Kidney epithelial cell (primary cell): Measurements from ENCODE around the gene COL5A2. TPM values are rescaled to one million over a fixed set of nuclear protein-coding genes. Genes with fewer than 3 reads are reported as not detected.

Source experiments
- DNase-seq: peaks from one replicate; pipeline ENCODE4 v3.0.0-alpha.2; 2010; ENCODE audit warnings: low read depth
- H3K27me3 ChIP-seq: 2 replicates; pipeline ENCODE4 v1.6.0; 2011; ENCODE audit warnings: low read length; ENCODE audit not compliant: control insufficient read depth, insufficient read depth
- H3K36me3 ChIP-seq: 2 replicates; pipeline ENCODE4 v1.5.1; 2011; ENCODE audit warnings: low read length; ENCODE audit not compliant: control insufficient read depth, insufficient read depth
- H3K4me3 ChIP-seq: 2 replicates; pipeline ENCODE4 v1.5.1; 2011; ENCODE audit warnings: low read depth, mild to moderate bottlenecking, control low read depth, low read length
- CTCF ChIP-seq: IDR thresholded peaks from 2 replicates; pipeline ENCODE4 v1.5.1; 2011; ENCODE audit warnings: mild to moderate bottlenecking, moderate library complexity, low read length, control low read depth, inconsistent platforms; ENCODE audit not compliant: insufficient read depth, poor library complexity, severe bottlenecking
- total RNA-seq: library from RNA; depleted of rRNA; stranded (reverse); fragments of >200 nt; gene quantifications from 2 replicates; pipeline ENCODE4 v1.2.3, GENCODE V29; 2015

The COL5A2 gene
- total RNA-seq, 1 donor from 2014 or later: 27.1 TPM

GRCh38 chr2:189016311-189016861 lies 163.2 kb downstream of the COL5A2 start:
- H3K4me3 ChIP-seq: no peak overlapping the region
- TF ChIP-seq CTCF: no peak

GRCh38 chr2:189015359-189015758 lies 164.2 kb downstream of the COL5A2 start:
- Histone ChIP-seq H3K4me3 (no peak overlapping the region), H3K36me3 (no peaks in the 10 kb centered on the region), H3K27me3 (no peaks in the 10 kb centered on the region)
- TF ChIP-seq CTCF: no peak
- no peak for DNase-seq

More at GRCh38 chr2:189016311-189016861, 163.2 kb downstream of the COL5A2 start:
- no peak for DNase-seq
- Histone ChIP-seq H3K36me3 (no peaks in the 10 kb centered on the region), H3K27me3 (no peaks in the 10 kb centered on the region)

GRCh38 chr2:189014449-189015138 lies 165.0 kb downstream of the COL5A2 start:
- no peak for DNase-seq
- TF ChIP-seq CTCF: no peak
- Histone ChIP-seq H3K4me3 (no peak overlapping the region), H3K36me3 (no peaks in the 10 kb centered on the region), H3K27me3 (no peaks in the 10 kb centered on the region)

GRCh38 chr2:189013671-189014448 lies 165.7 kb downstream of the COL5A2 start:
- no peak overlapping the region for H3K4me3 ChIP-seq
- no peaks in the 10 kb centered on the region for H3K27me3 ChIP-seq
- no peaks in the 10 kb centered on the region for H3K36me3 ChIP-seq
- no peak for DNase-seq
- TF ChIP-seq CTCF: no peak

- Histone ChIP-seq H3K36me3 (no peaks in the 10 kb centered on the region), H3K4me3 (no peak overlapping the region), H3K27me3 (no peaks in the 10 kb centered on the region)
- no peak for DNase-seq
- no peak for TF ChIP-seq CTCF
Measured at GRCh38 chr2:189013031-189013430, 166.5 kb downstream of the COL5A2 start.
